Lower leg skin (tissue), 3 donors: ENCODE results near the gene PCDHGB6.

ENCODE experiments used
- CTCF ChIP-seq, 3 donors: fragments of 450-650 bp; IDR thresholded peaks; one replicate each; pipeline ENCODE4 v1.5.1; 2016; ENCODE audit warnings: antibody characterized with exemption in 3 of 3, mild to moderate bottlenecking in 3 of 3, moderate library complexity in 2 of 3
- POLR2A ChIP-seq, 2 donors: fragments of 450-650 bp; IDR thresholded peaks; one replicate each; pipeline ENCODE4 v1.6.1; 2016 to 2017; ENCODE audit warnings: antibody characterized with exemption in 2 of 2, mild to moderate bottlenecking in 1 of 2, moderate library complexity in 1 of 2

GRCh38 chr5:141412854-141413539 is 5.2 kb downstream of the PCDHGB6 start, which contains the start of gene PCDHGA10:
- TF ChIP-seq CTCF (IDR thresholded peaks at IDR 0.05) (no peak), POLR2A (IDR thresholded peaks at IDR 0.05) (no peak)
